NCI-H128 (cell line): ENCODE data around the gene GPR37L1.

Source experiments
- DNase-seq: peaks from one replicate; lab custom pipeline; 2025; ENCODE audit not compliant: unreplicated experiment; lab: John Stamatoyannopoulos, UW

Gene GPR37L1

DNA sequence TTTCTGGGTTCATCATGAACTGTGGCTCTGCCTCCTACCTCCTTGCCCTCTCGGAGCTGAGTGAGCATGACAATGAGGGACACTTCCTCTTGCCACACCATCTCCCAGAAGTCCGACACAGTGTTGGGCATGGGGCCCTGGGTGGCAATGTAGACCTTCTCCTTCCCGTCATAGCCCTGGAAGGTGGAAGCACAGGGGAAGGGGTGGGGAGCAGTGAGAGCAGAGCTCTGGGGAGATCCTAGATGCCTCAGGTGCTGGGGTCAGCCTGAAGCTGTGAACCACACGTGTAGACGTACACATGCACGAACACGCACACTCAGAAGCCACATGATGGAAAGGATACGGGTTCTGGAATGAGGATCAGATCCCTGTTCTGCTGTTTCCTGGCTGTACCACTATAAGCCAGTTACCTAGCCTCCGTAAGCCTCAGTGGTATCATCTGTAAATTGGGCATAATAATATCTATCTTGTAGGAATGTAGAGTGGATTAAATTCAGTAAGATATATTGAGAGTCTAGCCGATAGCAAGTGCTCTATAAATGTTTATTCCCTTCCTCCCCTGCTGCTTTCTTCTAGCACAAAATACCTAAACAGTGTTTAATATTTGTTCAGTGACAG is 31.5 kb downstream of the GPR37L1 start:
- no peak for DNase-seq

DNA sequence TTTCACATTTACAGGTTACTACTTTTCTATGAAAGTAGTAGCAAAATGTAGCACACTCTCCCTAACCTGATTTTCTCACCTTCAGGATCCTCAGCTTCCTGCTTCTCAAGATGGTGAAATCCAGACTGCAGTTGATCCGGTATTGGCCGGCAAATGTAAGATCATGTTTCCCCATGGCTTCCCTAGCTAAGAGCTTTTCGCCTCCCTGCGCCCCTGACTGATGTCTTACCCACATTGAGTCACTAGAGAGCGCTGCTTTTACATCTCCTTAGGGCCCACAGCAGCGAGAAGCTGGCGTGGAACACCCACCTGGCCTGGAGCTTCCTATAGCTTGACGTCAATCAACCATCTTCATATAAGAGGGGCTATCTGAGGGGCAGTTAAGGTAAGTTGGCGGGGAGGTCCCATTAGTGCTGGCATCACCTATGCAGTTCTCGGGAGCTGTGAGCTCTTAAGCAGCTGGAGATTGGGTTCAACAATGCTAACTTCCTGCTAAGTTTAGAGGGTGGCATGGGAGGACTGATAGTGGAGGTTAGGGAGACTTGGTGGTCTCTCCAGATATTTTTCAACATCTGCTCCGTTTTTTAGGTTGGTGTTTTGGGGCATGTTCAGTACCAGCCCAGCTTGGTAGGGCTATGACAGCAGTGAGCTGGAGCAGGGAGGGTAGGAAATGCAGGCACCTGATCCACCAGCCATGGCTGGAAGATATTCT is 32.2 kb downstream of the GPR37L1 start:
- DNase-seq = no peak

DNA sequence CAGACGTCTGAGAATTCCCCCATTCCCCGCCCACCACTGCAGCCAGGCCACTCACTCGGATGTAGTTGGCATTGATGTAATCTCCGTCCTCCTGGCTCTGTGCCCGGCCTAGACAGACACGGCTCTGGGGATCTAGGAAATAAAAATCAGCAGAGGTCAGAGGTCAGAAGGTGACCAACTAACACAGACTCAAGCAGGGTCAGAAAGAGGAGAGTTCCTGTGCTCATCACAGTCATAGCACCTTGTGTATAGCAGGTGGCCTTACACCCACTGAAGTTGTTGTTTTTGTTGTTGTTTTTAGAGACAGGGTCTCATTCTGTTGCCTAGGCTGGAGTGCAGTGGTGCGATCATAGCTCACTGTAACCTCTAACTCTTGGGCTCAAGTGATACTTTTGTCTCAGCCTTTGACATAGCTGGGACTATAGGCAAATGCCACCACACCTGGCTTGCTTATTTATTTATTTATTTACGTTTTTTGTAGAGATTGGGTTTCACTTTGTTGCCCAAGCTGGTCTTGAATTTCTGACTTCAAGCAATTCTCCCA is 32.8 kb downstream of the GPR37L1 start:
- no peak for DNase-seq

DNA sequence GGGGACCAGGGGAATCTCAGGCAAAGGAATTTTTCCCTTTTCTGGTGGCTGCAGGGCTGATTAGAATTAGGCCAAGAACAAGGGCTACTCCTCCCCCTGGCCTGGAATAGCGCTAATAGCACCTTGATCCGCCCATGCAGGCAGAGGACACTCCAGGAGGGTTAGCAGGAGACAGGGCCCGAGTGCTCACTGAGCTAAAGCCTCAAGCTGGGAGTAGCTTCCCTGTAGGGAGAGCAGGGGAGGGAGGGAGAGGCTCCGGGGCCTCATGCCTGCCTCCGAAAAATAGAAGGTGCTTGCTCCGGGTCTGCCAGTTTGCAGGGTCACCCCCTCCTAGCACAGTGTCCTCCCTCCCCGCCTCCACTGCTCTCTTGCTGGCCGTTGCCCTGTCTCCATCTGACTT is 33.9 kb downstream of the GPR37L1 start:
- DNase-seq = no peak

DNA sequence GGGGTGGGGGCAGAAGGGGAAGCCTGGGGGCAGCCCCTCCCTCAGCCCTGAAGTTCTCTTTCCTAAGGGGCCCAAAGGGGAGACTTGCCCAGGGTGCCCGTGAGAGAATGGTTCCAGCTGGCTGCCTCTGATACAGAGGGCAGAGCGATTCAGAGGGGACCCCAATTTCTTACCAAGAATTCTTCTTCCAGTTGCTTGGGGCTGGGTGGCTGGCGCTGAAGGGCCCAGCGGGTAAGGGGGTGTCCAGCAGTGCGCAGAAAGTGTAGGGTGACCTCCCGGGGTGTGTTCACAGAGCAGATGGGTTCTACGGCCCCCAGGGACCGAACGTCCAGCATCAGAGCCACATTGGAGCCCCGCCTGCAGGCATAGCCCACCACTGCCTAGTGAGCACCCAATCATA is 35.2 kb downstream of the GPR37L1 start:
- no peak for DNase-seq

DNA sequence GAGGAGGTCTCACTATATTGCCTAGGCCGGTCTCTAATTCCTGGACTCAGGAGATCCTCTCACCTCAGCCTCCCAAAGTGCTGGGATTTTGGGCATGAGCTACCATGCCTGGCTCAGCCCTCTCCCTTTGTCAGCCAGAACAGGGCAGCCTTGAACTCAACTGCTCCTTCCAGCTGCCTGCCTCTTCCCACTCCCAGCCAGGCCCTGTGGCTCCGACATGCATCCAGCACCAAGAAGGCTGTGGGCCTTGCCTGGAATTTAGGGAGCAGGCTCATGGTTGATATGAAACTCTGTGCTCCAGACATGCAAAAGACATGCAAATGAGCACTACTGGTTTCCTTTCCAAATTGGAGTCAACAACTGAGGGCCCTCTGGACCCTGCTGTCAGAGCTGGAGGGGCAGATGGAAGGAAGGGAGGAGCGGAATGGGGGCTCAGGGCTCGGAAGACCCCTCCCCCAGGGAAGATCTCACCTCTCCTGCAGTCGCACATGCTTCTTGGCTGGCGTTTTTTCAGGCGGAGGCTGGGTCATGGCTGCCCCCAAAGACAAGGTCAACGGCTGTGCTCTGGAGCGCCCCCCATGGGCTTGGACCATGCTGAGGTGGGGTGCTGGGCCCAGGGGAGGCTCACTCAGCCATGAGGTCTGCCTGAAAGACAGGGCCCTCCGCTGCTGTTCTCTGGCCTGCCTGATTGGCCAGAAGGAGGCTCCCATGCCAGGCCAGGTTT is 36.3 kb downstream of the GPR37L1 start:
- DNase-seq = no peak

DNA sequence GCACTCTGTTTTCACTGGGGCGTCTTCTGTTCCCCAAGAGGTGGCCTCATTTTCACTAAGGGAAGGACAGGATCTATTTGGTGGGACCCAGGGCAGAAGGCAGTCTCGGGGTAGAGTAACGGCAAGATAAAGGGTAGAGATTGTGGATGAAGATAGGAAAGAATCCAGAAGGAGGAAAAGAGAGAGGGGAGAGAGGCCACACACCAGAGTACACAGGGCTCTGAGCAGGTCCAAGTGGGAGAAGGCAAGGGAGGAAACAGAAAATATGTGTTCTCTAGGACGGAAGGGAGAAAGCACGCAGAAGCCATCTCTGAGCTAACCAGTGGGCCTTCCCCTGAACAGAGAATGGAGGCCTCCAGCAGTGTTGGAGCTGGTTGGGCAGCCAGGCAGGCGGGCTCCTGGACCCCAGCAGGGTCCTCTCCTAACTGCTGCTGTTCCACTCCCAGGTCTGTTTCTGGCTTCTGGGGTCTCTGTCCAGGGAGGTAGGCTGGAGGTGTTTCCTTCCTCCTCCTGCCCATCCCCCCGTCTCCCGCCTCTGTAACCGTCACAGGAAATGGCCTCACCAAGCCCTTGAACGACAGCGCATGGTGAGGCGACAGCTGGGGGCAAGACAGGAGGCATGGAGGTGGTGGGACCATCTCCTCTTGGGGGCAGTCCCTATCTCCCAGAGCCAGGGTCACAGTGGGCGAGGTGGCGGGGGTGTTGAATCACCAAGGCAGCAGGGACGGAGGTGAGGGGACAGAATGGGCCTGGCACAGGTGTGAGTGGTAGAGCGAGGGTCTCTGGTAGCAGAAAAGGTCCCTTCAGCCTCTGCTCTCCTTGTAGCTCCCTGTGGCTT is 37.0 kb downstream of the GPR37L1 start:
- DNase-seq = no peak

DNA sequence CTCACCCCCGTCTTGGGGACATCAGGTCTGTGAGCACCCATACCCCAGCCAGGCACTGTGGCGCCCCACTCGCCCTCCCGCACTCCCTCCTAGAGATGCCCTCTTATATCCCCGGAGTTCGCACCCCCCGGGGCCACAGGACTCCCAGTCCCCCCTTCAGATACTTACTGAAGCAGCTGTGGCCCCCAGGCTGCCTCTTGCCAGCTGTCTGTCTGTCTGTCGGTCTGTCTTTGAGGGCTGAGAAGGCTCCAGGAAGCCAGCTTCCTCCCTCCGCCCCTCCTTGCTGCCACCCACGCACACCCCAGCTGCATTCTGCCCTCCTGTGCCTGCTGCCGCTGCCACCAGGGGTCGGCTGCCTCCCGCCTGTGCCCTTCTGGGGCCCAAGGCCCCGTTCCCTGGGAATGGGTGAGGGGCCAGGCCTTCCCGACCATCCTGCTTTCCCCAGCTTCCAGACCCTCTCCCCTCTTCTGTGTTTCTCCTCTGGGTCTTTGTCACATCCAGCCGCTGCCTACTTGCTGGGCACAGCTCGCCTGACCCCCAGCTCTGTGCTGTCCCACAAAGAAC is 37.7 kb downstream of the GPR37L1 start, which contains the start of gene PTPN7:
Gene PTPN7 (minus strand): TSS at position 226 of the 564 bp plus-strand sequence. CDS start 1,200 bp downstream, outside the sequence.
- DNase-seq = no peak

DNA sequence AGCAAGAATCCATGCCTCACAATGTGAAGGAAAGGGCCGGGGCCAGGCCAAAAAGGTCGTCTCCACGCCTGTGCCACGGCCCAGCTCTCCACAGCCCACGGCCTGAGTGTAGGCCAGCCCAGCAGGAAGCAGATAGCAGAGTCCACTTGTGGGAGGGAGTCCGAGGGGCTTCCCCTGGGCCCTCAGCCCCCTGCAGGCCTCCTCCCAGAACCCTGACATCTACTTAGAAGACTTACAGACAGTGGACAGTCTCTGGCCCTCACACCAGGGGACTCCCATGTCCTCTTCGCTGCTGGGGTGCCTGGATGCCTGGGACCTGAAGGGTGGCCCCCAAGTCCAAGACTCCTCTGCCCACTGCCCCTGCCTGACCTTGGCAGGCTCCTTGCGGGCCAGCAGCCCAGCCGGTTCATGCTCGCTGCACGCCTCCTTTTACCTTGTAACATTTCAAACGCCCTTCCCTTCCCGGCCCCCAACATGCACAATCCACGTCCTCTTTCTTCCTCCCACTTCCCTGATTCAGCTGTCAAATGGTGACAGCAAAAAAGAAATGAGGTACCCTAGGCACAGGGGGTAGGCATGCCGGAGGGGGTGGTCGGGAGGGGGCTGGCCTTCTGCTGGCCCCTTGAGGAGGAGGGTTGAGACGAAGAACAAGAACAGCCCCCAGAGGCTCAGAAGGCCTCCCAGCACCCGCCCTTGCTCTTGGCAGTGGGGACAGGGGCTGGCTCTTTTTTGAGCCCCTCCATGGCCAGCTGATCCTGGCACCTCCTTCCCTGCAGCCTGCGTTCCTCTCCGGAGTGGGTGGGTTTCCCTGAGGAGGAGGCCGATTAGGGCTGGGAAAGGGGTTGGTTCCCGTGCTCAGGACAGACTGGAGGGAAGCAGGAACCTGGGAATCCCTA is 38.7 kb downstream of the GPR37L1 start:
- no peak for DNase-seq

DNA sequence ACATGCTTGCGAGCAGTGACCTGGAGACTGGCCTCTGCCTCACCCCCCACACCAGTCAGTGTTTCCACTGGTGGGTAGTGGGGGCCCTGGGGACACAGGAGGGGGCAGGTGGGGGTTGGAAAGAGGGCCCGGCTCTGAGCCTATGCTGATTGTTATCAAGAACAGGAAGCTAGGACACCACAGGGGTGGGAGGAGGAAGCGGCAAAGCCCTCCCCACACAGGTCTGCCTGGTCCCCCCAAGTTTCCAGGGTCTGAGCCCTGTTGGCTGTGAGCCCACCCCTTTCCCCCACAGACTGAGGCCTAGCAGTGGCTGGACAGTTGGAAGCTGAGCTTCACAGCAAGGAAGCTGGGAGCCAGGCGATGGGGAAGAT is 39.3 kb downstream of the GPR37L1 start:
- no peak for DNase-seq

DNA sequence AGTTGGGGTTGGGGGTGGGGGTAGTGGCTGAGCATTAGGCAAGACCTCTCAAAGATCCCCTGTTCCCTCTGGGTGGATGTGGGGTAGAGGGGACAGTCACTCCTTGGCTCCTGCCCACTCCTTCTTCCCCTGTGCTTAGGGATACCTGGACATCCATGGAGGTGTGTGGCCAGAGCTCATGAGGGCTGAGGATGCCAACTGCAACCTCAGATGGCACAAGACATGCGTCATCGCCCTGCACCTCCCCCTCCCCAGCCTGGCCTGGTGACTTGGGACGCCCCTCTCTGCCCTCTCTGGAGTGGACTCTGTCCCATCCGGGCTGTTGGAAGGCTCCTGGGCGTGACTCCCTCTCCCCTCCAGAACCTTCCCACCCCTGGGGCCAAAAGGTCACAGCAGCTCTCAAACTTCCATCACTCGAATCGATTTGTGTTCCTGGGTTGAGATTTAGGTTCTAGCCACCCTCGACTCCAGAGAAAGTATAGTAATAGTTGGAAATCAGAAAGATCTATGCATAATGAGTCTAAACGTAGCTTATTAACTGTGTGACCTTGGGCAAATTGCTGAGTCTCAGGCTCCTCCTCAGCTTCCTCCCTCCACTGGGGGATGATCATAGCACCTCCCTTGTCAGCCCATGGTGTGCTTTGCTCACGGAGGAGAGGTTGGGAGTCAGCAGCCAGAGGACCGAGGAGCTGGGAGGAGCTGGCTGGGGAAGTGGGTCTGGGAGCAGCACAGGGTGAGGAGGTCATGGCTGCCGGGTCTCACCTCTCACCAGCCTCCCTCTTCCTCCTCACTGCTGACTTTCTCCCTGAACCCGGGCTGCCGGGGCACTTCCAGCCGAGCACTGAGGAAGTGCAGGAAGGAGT is 39.9 kb downstream of the GPR37L1 start:
- DNase-seq = no peak

DNA sequence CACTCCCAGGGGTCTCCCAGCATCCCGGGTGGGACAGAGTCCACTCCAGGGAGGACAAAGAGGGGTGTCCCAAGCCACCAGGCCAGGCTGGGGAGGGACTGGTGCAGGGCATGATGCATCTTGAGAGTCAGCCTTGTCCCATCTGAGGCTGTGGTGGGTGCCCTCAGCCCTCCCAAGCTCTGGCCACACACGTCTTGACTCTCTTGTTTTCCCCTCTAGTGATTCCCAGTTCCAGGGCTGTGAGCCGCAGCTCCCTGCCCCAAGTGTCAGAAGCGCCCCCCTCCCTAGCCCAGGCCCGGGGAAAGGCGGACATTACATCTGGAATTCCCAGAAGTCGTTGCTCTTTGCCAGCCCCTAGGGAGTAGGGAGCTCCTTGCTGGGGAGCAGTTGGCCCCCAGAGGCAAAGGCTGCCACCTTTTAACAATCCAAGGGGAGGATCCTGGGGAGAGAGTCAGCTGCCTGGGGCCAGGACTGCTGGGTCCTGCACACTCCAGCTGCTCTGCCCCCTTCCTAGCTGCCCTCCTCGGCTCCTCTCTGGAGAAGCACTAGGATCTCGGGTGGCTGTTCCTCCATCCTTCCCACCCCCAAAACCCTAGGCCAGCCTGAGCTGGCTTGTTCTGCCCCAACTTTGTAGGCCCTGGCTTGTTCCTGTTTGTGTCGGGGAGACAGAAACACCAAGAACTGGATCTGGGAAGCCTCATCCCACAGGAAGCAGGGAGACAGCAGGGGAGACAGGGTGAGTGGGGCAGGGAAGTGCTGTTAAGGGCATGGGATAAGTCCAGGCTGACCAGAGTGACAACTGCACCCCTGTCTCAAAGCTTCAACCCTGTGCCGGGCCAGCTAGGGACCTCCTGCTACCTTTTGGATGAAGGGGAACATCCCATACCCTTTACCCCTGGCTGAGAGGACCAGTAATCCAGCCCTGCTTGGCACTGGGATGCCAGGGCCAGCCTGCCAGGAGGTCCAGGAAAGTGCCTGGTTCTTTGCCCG is 40.9 kb downstream of the GPR37L1 start:
- DNase-seq = no peak

DNA sequence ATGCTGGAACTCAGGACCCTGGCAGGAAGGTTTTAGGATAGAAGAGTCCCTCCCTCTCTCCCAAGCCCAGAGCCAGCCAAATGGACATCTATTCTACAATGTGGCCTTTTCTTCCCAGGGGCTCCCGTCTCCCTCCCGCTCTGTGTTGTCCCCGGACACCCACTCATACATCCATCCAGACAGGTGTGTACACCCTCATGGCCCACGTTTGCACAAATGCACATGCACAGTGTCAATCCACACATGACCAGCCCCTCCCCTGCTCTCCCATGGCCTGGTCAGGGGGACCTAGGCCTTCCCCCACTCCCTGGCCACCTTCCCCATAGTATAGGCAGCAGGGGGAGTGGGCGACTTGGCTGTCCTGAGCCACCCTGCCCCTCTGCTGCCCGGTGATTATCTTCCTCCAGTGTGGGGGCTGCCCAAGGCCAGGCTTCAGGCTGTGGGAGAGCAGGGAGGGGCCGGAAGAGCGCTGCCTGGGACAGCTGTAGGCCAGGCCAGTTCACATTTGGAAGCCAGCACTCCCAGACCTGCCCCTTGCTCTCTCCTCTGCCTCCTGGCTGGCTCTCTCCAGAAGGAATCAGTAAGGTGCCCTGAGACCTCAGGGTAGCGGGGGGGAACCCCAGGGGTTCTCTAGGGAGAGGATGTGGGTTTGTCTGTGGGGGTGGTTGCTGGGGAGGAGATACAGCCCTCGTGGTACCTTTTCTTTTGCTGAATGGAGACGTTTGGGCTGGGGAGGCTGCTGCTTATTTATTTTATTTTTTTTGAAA is 41.7 kb downstream of the GPR37L1 start:
- no peak for DNase-seq

DNA sequence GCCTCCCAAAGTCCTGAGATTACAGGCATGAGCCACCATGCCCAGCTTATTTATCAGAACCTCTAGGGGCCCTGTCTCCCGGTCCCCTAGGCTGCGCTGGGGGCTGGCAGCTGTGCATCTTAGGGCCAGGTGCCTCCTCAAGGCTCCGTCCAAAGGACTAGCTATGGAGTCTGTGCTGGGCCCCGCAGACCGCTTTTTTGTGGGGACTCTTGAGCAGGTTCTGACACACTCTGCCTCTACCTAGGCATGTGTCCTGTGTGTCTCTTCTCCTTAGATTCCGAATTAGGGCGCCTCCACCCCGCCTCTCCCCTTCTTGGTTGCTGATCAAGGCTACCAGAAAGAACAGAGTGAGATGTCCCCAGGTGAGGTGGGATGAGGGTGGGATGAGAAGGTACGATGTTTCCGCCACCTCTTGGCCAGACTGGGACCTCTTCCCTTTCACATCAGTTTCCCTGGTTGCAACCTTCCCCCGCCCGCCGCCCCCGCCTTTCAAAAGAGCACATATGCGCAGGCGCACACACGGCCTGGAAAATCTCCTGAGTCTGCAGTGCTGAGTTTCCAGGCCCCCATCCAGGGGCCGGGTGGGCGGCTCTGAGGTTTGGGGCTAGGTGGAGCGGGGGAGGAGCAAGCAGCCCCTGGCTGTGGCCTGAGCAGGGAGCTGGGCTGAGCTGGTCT is 42.7 kb downstream of the GPR37L1 start:
- DNase-seq = no peak

DNA sequence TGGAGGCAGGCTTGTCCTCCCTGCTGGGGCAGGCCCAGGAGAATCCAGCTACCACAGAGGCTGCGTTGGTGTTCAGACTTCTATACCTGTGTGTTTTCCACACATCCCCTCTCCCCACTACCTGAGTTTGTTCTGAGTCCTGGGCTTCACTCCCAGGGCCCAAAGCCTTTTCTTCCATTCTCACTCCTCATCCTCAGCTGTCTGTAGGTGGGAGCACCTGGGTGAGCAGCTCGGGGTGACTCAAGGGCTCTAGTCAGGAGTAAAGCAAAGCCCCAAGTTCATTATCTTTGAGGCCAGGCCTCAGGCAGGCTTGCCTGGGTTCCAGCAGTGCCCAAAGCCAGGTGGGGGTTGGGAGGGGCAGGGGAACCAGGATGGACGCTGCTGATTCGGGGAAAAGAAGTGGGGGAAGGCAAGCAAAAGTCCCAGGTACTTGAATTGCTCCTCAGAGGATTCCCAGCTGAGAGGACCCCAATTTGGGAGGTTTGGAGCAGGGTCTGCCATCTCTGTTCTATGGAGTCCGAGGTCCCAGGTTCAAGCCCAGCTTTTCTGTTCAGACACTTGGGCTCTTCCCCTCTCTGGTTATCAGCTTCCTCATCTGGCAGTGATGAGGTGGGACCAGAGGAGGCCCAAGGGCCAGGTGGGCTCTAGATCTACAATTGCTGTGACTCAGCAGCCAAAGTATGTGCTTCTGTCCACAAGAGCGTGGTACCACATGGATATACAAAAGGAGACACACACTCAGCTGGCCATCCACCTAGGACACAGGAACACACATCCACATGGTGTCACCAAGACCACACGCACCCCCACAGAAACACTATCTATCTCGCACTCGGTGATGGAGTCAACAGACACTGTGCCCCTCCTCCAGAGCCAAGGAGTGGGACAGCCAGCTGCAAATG is 43.5 kb downstream of the GPR37L1 start:
- DNase-seq = no peak
